B cell (primary cell): ENCODE measurements around the gene HOXC9. TPM values are rescaled to one million over a fixed set of nuclear protein-coding genes. Genes with fewer than 3 reads are reported as not detected.
A peak's percentile ranks its signal among the peaks of the same experiment; 100 is the strongest.

ENCODE experiments used
- ATAC-seq: fragments of 200-7000 bp; cut with Tn5 transposase; one replicate; pipeline ENCODE4 v1.10.0; 2021; ENCODE audit warnings: low read depth, mild to moderate bottlenecking, moderate number of reproducible peaks, moderate library complexity
- CTCF ChIA-PET: fragments of 350-600 bp; sonication (Branson Sonifier 250); formaldehyde crosslinking; loops from one replicate; lab custom pipeline; 2021; ENCODE audit warnings: antibody characterized with exemption, inconsistent platforms; lab: Charles Lee
- POLR2A ChIA-PET: fragments of 350-600 bp; sonication (Branson Sonifier 250); formaldehyde crosslinking; loops from one replicate; lab custom pipeline; 2021; ENCODE audit warnings: antibody characterized with exemption; lab: Charles Lee
- DNase-seq: peaks from one replicate; pipeline ENCODE4 v3.0.0; 2013
- H2AFZ ChIP-seq: 2 replicates; pipeline ENCODE4 v1.6.1; 2012; ENCODE audit warnings: mild to moderate bottlenecking, low read depth, low read length; ENCODE audit not compliant: insufficient read depth, poor library complexity, severe bottlenecking
- H3K27ac ChIP-seq, 2 donors: 1 replicate in 1 of 2; 2 replicates in 1 of 2; pipeline ENCODE4 v1.5.1; 2012 to 2013; ENCODE audit warnings: low read length in 2 of 2, mild to moderate bottlenecking in 2 of 2, moderate library complexity in 1 of 2
- H3K27me3 ChIP-seq, 4 experiments: fragments of 200-600 bp in 1 of 4; sonication (generic) in 1 of 4; replicated peaks in 1 of 4; 1 replicate in 2 of 4; 2 replicates in 2 of 4; pipeline versions ENCODE4 v1.6.1 to v1.7.0; 2013 to 2016; ENCODE audit warnings: low read length in 3 of 4, mild to moderate bottlenecking in 2 of 4, mixed read lengths in 1 of 4, moderate library complexity in 1 of 4; ENCODE audit not compliant: insufficient read depth in 4 of 4, control insufficient read depth in 3 of 4; ENCODE audit errors: control extremely low read depth in 1 of 4
- H3K36me3 ChIP-seq, 2 experiments: replicated peaks in 1 of 2; 1 replicate in 1 of 2; 2 replicates in 1 of 2; pipeline versions ENCODE4 v1.6.1 to v1.7.1; 2013; ENCODE audit warnings: low read length in 1 of 2; ENCODE audit not compliant: insufficient read depth in 2 of 2, control insufficient read depth in 1 of 2; ENCODE audit errors: control extremely low read depth in 1 of 2, extremely low read depth in 1 of 2
- H3K4me1 ChIP-seq, 2 donors: fragments of 200-600 bp in 1 of 2; sonication (generic) in 1 of 2; 1 replicate in 1 of 2; 2 replicates in 1 of 2; pipeline versions ENCODE4 v1.5.1 to v1.6.1; 2013 to 2017; ENCODE audit warnings: low read length in 2 of 2; ENCODE audit not compliant: control insufficient read depth in 2 of 2, insufficient read depth in 2 of 2
- H3K4me2 ChIP-seq: replicated peaks from 2 replicates; pipeline ENCODE3; 2012; ENCODE audit warnings: mild to moderate bottlenecking, low read depth, low read length; ENCODE audit not compliant: poor library complexity, severe bottlenecking
- H3K4me3 ChIP-seq, 5 experiments: fragments of 200-600 bp in 1 of 5; sonication (generic) in 1 of 5; 1 replicate in 3 of 5; 2 replicates in 2 of 5; pipeline versions ENCODE4 v1.5.1 to v1.7.0; 2011 to 2016; ENCODE audit warnings: low read length in 4 of 5, mild to moderate bottlenecking in 4 of 5, low read depth in 2 of 5, control low read depth in 1 of 5, moderate library complexity in 1 of 5; ENCODE audit not compliant: insufficient read depth in 1 of 5; ENCODE audit errors: control extremely low read depth in 1 of 5, extremely low read depth in 1 of 5
- H3K79me2 ChIP-seq: fragments of 200-600 bp; sonication (generic); one replicate; pipeline ENCODE4 v1.6.0; 2016; ENCODE audit warnings: low read length; ENCODE audit not compliant: control insufficient read depth, insufficient read depth
- H3K9ac ChIP-seq: fragments of 200-600 bp; sonication (generic); 2 replicates; pipeline ENCODE4 v1.6.1; 2017; ENCODE audit warnings: mild to moderate bottlenecking, low read length, moderate library complexity
- H3K9me3 ChIP-seq, 3 donors: one replicate each; pipeline versions ENCODE4 v1.6.1 to v1.7.1; 2013; ENCODE audit warnings: low read length in 2 of 3; ENCODE audit not compliant: control insufficient read depth in 2 of 3, insufficient read depth in 1 of 3; ENCODE audit errors: control extremely low read depth in 1 of 3
- H4K20me1 ChIP-seq: 2 replicates; pipeline ENCODE4 v1.6.0; 2012; ENCODE audit warnings: mild to moderate bottlenecking, low read length; ENCODE audit not compliant: insufficient read depth, control insufficient read depth, poor library complexity, severe bottlenecking
- H3K27ac Mint-ChIP-seq: one replicate; pipeline ENCODE4 v1.8.0; 2021; ENCODE audit warnings: mixed read lengths
- H3K27me3 Mint-ChIP-seq: one replicate; pipeline ENCODE4 v1.8.0; 2021; ENCODE audit warnings: mixed read lengths
- H3K4me1 Mint-ChIP-seq: one replicate; pipeline ENCODE4 v1.8.0; 2021; ENCODE audit warnings: mixed read lengths
- H3K4me3 Mint-ChIP-seq: one replicate; pipeline ENCODE4 v1.8.0; 2021; ENCODE audit warnings: mixed read lengths
- H3K9me3 Mint-ChIP-seq: one replicate; pipeline ENCODE4 v1.8.0; 2022; ENCODE audit warnings: mixed read lengths; ENCODE audit not compliant: insufficient read depth
- CTCF ChIP-seq: fragments of 200-600 bp; IDR thresholded peaks from one replicate; pipeline ENCODE4 v1.8.0; 2022; ENCODE audit warnings: antibody characterized with exemption, mild to moderate bottlenecking
- EZH2 ChIP-seq: IDR thresholded peaks from 2 replicates; pipeline ENCODE4 v1.6.1; 2012; ENCODE audit warnings: borderline replicate concordance, low read depth, mild to moderate bottlenecking, moderate library complexity, low read length; ENCODE audit not compliant: insufficient read depth, poor library complexity, severe bottlenecking
- WGBS: methylation state at CpG from one replicate; pipeline ENCODE4 v1.1.5; 2013; ENCODE audit warnings: missing lambda C conversion rate; ENCODE audit not compliant: insufficient coverage; 5-methylcytosine and 5-hydroxymethylcytosine counted together
- intact Hi-C: fragments of 100-400 bp; cut with micrococcal nuclease; formaldehyde crosslinking; loops from one replicate; pipeline ENCODE4 v1.10.0; 2022
- polyA plus RNA-seq: library from polyadenylated mRNA; depleted of rRNA; stranded (reverse); fragments of >200 nt; gene quantifications from 2 replicates; pipeline ENCODE4 v1.2.3, GENCODE V29; 2012
- total RNA-seq, 2 donors: library from RNA; stranded (reverse); fragments of 120-200 nt in 1 of 2; gene quantifications; 1 replicate in 1 of 2; 2 replicates in 1 of 2; pipeline versions ENCODE4 v1.2.3 to v1.2.4, GENCODE V29; 2013 to 2022

The HOXC9 gene
- total and polyA plus RNA-seq, 2 donors (not counting 1 experiment from before 2014, with no cell fraction given) = not detected

- Histone ChIP-seq H2AFZ (no peak overlapping the region), H3K4me2 (no peak overlapping the region), H3K4me1 (peaks cover 20 to 50% of the 10 kb centered on the region in 2 donors), H3K36me3 (no peaks in the 10 kb centered on the region), H4K20me1 (no peaks in the 10 kb centered on the region), H3K79me2 (no peaks in the 10 kb centered on the region), H3K27ac (no peak overlapping the region), H3K4me3 (no peak overlapping the region), H3K9me3 (peaks cover 0 to 73% (median 13%) of the 10 kb centered on the region in 3 donors), H3K27me3 (peaks cover 0 to 99% (median 88%) of the 10 kb centered on the region in 4 experiments), H3K9ac (no peak overlapping the region)
- ChIA-PET CTCF (interaction anchor here (1.3 kb wide), 1 partner anchor 43 kb away, joined by 3 read pairs; no protein-coding TSS in a partner anchor), POLR2A (no interaction called here)
- Mint-ChIP-seq H3K4me3 (no peak overlapping the region), H3K4me1 (peaks cover 21% of the 10 kb centered on the region), H3K9me3 (peaks cover 2% of the 10 kb centered on the region), H3K27ac (peak overlapping the region; percentile 56), H3K27me3 (peaks cover 88% of the 10 kb centered on the region)
- whole genome bisulfite sequencing = 36% methylated on average over 6 of the region's 9 CpGs
- DNase-seq = no peak
- no peak for TF ChIP-seq EZH2
- intact Hi-C loops = no loop called here
- ATAC-seq = no peak
These were observed 27.7 kb upstream of the HOXC9 start for GRCh38 chr12:53972152-53972702.

GRCh38 chr12:53972722-53973235 lies 27.2 kb upstream of the HOXC9 start, which contains the start of gene HOXC11:
TSS of gene HOXC11 (plus strand) at chr12:53973126. CDS start at chr12:53973242, 116 bp downstream.
- Histone ChIP-seq H3K27me3 (peaks cover 0 to 99% (median 88%) of the 10 kb centered on the region in 4 experiments), H3K4me2 (peak within 1 kb of the TSS; percentile 79)
- POLR2A ChIA-PET = no interaction called here

More at GRCh38 chr12:53972722-53973235, 27.2 kb upstream of the HOXC9 start, which contains the start of gene HOXC11:
- Mint-ChIP-seq H3K27me3 (peaks cover 87% of the 10 kb centered on the region), H3K9me3 (peaks cover 2% of the 10 kb centered on the region), H3K4me3 (peak within 1 kb of the TSS; percentile 67), H3K4me1 (peaks cover 21% of the 10 kb centered on the region), H3K27ac (peak within 1 kb of the TSS; percentile 76)
- no peaks in the 10 kb centered on the region for H3K79me2 ChIP-seq
- ATAC-seq (no peak), DNase-seq (no peak)
- H3K27ac ChIP-seq = no peak within 1 kb of the TSS
- H3K4me1 ChIP-seq = peaks cover 20 to 45% of the 10 kb centered on the region in 2 donors
- peaks cover 0 to 69% (median 13%) of the 10 kb centered on the region in 3 donors for H3K9me3 ChIP-seq
- intact Hi-C loops = no loop called here
- no peak for TF ChIP-seq EZH2
- TF ChIP-seq CTCF = no peak
- H4K20me1 ChIP-seq = no peaks in the 10 kb centered on the region
- no peak within 1 kb of the TSS for H2AFZ ChIP-seq
- CTCF ChIA-PET = interaction anchor here (1.0 to 1.3 kb wide), 2 partner anchors 43 to 229 kb away, joined by 3 read pairs; no protein-coding TSS in a partner anchor
- 12% methylated on average over 12 of the region's 21 CpGs for WGBS
- H3K36me3 ChIP-seq = no peaks in the 10 kb centered on the region
- H3K4me3 ChIP-seq = no peak within 1 kb of the TSS
- peak within 1 kb of the TSS; percentile 51 for H3K9ac ChIP-seq
